Skeletal muscle satellite cell (primary cell): Measurements from ENCODE around the gene SMARCA2.

ENCODE experiments used
- H3K27me3 ChIP-seq: 2 replicates; pipeline ENCODE4 v1.7.0; 2013; ENCODE audit warnings: low read length; ENCODE audit not compliant: control insufficient read depth, insufficient read depth
- H3K36me3 ChIP-seq: 2 replicates; pipeline ENCODE4 v1.7.0; 2013; ENCODE audit warnings: mild to moderate bottlenecking, control low read depth, low read length; ENCODE audit not compliant: insufficient read depth
- H3K4me1 ChIP-seq: 2 replicates; pipeline ENCODE4 v1.7.0; 2013; ENCODE audit warnings: low read length; ENCODE audit not compliant: control insufficient read depth, insufficient read depth
- H3K4me2 ChIP-seq: 2 replicates; pipeline ENCODE4 v1.7.0; 2013; ENCODE audit warnings: mild to moderate bottlenecking, low read length
- H3K4me3 ChIP-seq: 2 replicates; pipeline ENCODE4 v1.7.0; 2013; ENCODE audit warnings: low read length
- H3K9ac ChIP-seq: 2 replicates; pipeline ENCODE4 v1.7.0; 2013; ENCODE audit warnings: mild to moderate bottlenecking, low read depth, low read length, moderate library complexity
- H3K9me3 ChIP-seq: replicated peaks from 2 replicates; pipeline ENCODE4 v1.7.0; 2013; ENCODE audit warnings: mild to moderate bottlenecking, control low read depth, low read length

The SMARCA2 gene

GRCh38 chr9:2153630-2154217 lies 138.6 kb downstream of the SMARCA2 start:
- Histone ChIP-seq H3K4me3 (no peak overlapping the region), H3K4me1 (peaks cover 17% of the 10 kb centered on the region), H3K9ac (no peak overlapping the region), H3K36me3 (no peaks in the 10 kb centered on the region), H3K9me3 (no peaks in the 10 kb centered on the region), H3K27me3 (no peaks in the 10 kb centered on the region), H3K4me2 (no peak overlapping the region)

- no peak overlapping the region for H3K9ac ChIP-seq
- peaks cover 17% of the 10 kb centered on the region for H3K4me1 ChIP-seq
- no peaks in the 10 kb centered on the region for H3K27me3 ChIP-seq
- no peaks in the 10 kb centered on the region for H3K36me3 ChIP-seq
- H3K9me3 ChIP-seq: no peaks in the 10 kb centered on the region
- no peak overlapping the region for H3K4me3 ChIP-seq
- H3K4me2 ChIP-seq: no peak overlapping the region
Observed at GRCh38 chr9:2154731-2155130, 139.6 kb downstream of the SMARCA2 start.

- Histone ChIP-seq H3K4me1 (peaks cover 28% of the 10 kb centered on the region), H3K9ac (no peak overlapping the region), H3K36me3 (no peaks in the 10 kb centered on the region), H3K4me3 (no peak overlapping the region), H3K27me3 (no peaks in the 10 kb centered on the region), H3K9me3 (no peaks in the 10 kb centered on the region), H3K4me2 (no peak overlapping the region)
Observed at GRCh38 chr9:2155966-2156365, 140.8 kb downstream of the SMARCA2 start.

- peak overlapping the region; percentile 78 for H3K9ac ChIP-seq
- peaks cover 4% of the 10 kb centered on the region for H3K36me3 ChIP-seq
- peaks cover 28% of the 10 kb centered on the region for H3K4me1 ChIP-seq
- H3K4me2 ChIP-seq: peak overlapping the region; percentile 96
- H3K27me3 ChIP-seq: no peaks in the 10 kb centered on the region
- no peaks in the 10 kb centered on the region for H3K9me3 ChIP-seq
- H3K4me3 ChIP-seq: peak overlapping the region; percentile 69
Observed at GRCh38 chr9:2157277-2158110, 142.3 kb downstream of the SMARCA2 start.

- Histone ChIP-seq H3K9me3 (no peaks in the 10 kb centered on the region), H3K4me2 (peak overlapping the region; percentile 96), H3K36me3 (peaks cover 4% of the 10 kb centered on the region), H3K27me3 (no peaks in the 10 kb centered on the region), H3K4me3 (peak overlapping the region; percentile 69), H3K9ac (peak overlapping the region; percentile 78), H3K4me1 (peaks cover 28% of the 10 kb centered on the region)
Observed at GRCh38 chr9:2158111-2158610, 143.0 kb downstream of the SMARCA2 start.

GRCh38 chr9:2158766-2159430 lies 143.8 kb downstream of the SMARCA2 start:
- Histone ChIP-seq H3K9me3 (no peaks in the 10 kb centered on the region), H3K4me2 (peak overlapping the region; percentile 96), H3K9ac (peak overlapping the region; percentile 78), H3K27me3 (no peaks in the 10 kb centered on the region), H3K4me3 (peak overlapping the region; percentile 69), H3K4me1 (peaks cover 23% of the 10 kb centered on the region), H3K36me3 (peaks cover 4% of the 10 kb centered on the region)

GRCh38 chr9:2159521-2160454 lies 144.6 kb downstream of the SMARCA2 start:
- Histone ChIP-seq H3K4me3 (peak overlapping the region; percentile 69), H3K4me2 (peak overlapping the region; percentile 96), H3K9ac (peak overlapping the region; percentile 78), H3K9me3 (no peaks in the 10 kb centered on the region), H3K27me3 (no peaks in the 10 kb centered on the region), H3K36me3 (peaks cover 4% of the 10 kb centered on the region), H3K4me1 (peaks cover 22% of the 10 kb centered on the region)

- H3K4me2 ChIP-seq: no peak overlapping the region
- H3K27me3 ChIP-seq: no peaks in the 10 kb centered on the region
- peaks cover 4% of the 10 kb centered on the region for H3K36me3 ChIP-seq
- H3K4me3 ChIP-seq: no peak overlapping the region
- peaks cover 22% of the 10 kb centered on the region for H3K4me1 ChIP-seq
- H3K9me3 ChIP-seq: no peaks in the 10 kb centered on the region
- no peak overlapping the region for H3K9ac ChIP-seq
Observed at GRCh38 chr9:2161661-2162060, 146.5 kb downstream of the SMARCA2 start.

GRCh38 chr9:2163231-2163885 lies 148.2 kb downstream of the SMARCA2 start:
- Histone ChIP-seq H3K27me3 (no peaks in the 10 kb centered on the region), H3K36me3 (peaks cover 4% of the 10 kb centered on the region), H3K9me3 (no peaks in the 10 kb centered on the region), H3K9ac (no peak overlapping the region), H3K4me1 (peaks cover 10% of the 10 kb centered on the region), H3K4me3 (no peak overlapping the region), H3K4me2 (no peak overlapping the region)

GRCh38 chr9:2164268-2164667 lies 149.1 kb downstream of the SMARCA2 start:
- H3K4me1 ChIP-seq: peaks cover 10% of the 10 kb centered on the region
- H3K27me3 ChIP-seq: no peaks in the 10 kb centered on the region
- H3K36me3 ChIP-seq: peaks cover 10% of the 10 kb centered on the region
- no peaks in the 10 kb centered on the region for H3K9me3 ChIP-seq
- no peak overlapping the region for H3K4me2 ChIP-seq
- H3K4me3 ChIP-seq: no peak overlapping the region
- H3K9ac ChIP-seq: no peak overlapping the region
